ENCODE data around the gene TCAF2.
"Not testable (repeated sequence)": the region's sequence is repeated elsewhere in the genome, so short reads cannot be mapped to it uniquely, and the experiment has no call there.

GRCh38 chr7:143630653-143631052 lies 9.9 kb downstream of the TCAF2 start:
- TF ChIP-seq CTCF (IDR thresholded peaks at IDR 0.05; ENCODE audit: low read depth, low read length); POLR2A (IDR thresholded peaks at IDR 0.05; ENCODE audit: extremely low read depth, insufficient read length): not testable (repeated sequence)
- TF ChIP-seq, protein P1, sequence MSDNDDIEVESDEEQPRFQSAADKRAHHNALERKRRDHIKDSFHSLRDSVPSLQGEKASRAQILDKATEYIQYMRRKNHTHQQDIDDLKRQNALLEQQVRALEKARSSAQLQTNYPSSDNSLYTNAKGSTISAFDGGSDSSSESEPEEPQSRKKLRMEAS (IDR thresholded peaks at IDR 0.05; ENCODE audit: low read depth, low read length) = not testable (repeated sequence)
